H1 (cell line): ENCODE data around the gene DAO. TPM values are rescaled to one million over a fixed set of nuclear protein-coding genes. Genes with fewer than 3 reads are reported as not detected.

ENCODE experiments used
- CHD7 ChIP-seq: fragments of 300-600 bp; sonication (generic); IDR thresholded peaks from 2 replicates; pipeline ENCODE4 v1.7.1; 2012; ENCODE audit warnings: low read length, moderate library complexity, mild to moderate bottlenecking, inconsistent platforms; ENCODE audit not compliant: insufficient replicate concordance
- NANOG ChIP-seq: IDR thresholded peaks from 2 replicates; pipeline ENCODE4 v1.6.1; 2011; ENCODE audit warnings: low read length, low read depth, mild to moderate bottlenecking, inconsistent platforms; ENCODE audit not compliant: insufficient read depth, poor library complexity, severe bottlenecking
- PHF8 ChIP-seq: fragments of 200-600 bp; sonication (generic); conservative IDR thresholded peaks from 2 replicates; pipeline ENCODE4 v1.7.1; 2012; ENCODE audit warnings: low read depth, mild to moderate bottlenecking, inconsistent platforms, low read length, moderate library complexity
- RXRA ChIP-seq: IDR thresholded peaks from 2 replicates; pipeline ENCODE4 v1.6.1; 2011; ENCODE audit warnings: low read depth, mild to moderate bottlenecking, low read length, moderate library complexity; ENCODE audit not compliant: insufficient read depth
- polyA plus RNA-seq, 7 experiments: library from polyadenylated mRNA; depleted of rRNA in 3 of 7; stranded (reverse) in 5 of 7; unstranded in 2 of 7; fragments of >200 nt in 5 of 7; fragments of 200-250 nt in 2 of 7; gene quantifications; 1 replicate in 5 of 7; 2 replicates in 1 of 7; 4 replicates in 1 of 7; pipeline versions ENCODE4 v1.2.1 to v1.2.3, GENCODE V29; 2011 to 2013; ENCODE audit warnings: missing spikeins in 2 of 7, mixed read lengths in 2 of 7
- total RNA-seq: library from RNA; stranded (reverse); fragmentation: NEBNext Ultra II Directional; extraction: Animal tissue kit (Norgen Biotek cat#: 25700); gene quantifications from 2 replicates; pipeline ENCODE4 v1.2.1, GENCODE V29; 2021

The DAO gene
- total and polyA plus RNA-seq, 2 of the 8 experiments (the other 6 are each of a cell fraction or from before 2014, with no cell fraction given) = not detected

- TF ChIP-seq CHD7 = no peak
- no peak for TF ChIP-seq RXRA
- no peak for TF ChIP-seq PHF8
- no peak for TF ChIP-seq NANOG
- TF ChIP-seq, all 59 proteins: peak for 0
Measured at GRCh38 chr12:108856170-108856427, 23.8 kb upstream of the DAO start (continued).
